HepG2 (cell line): Measurements from ENCODE around the gene LINGO3. TPM values are rescaled to one million over a fixed set of nuclear protein-coding genes. Genes with fewer than 3 reads are reported as not detected.

Experiments
- AGO1 ChIP-seq: fragments of 200-400 bp; formaldehyde crosslinking; IDR thresholded peaks from 2 replicates; pipeline ENCODE4 v1.6.1; 2017; ENCODE audit warnings: mild to moderate bottlenecking, low read depth, low read length, moderate library complexity; ENCODE audit not compliant: poor library complexity, severe bottlenecking
- ARID4A ChIP-seq: sonication (generic); formaldehyde crosslinking; IDR thresholded peaks from 2 replicates; pipeline ENCODE4 v1.5.0; 2020; ENCODE audit warnings: mild to moderate bottlenecking, missing genetic modification reagents, borderline replicate concordance
- BORCS8-MEF2B ChIP-seq: sonication (generic); formaldehyde crosslinking; IDR thresholded peaks from 2 replicates; pipeline ENCODE4 v1.8.0; 2022; ENCODE audit warnings: mild to moderate bottlenecking, missing genetic modification reagents
- CREBL2 ChIP-seq: sonication (generic); formaldehyde crosslinking; IDR thresholded peaks from 2 replicates; pipeline ENCODE4 v1.8.1; 2023; ENCODE audit warnings: missing genetic modification reagents, mild to moderate bottlenecking, borderline replicate concordance
- ESRRA ChIP-seq: sonication (generic); formaldehyde crosslinking; IDR thresholded peaks from 2 replicates; pipeline ENCODE4 v1.5.1; 2020; ENCODE audit warnings: mild to moderate bottlenecking, low read depth, missing genetic modification reagents
- ETV5 ChIP-seq: IDR thresholded peaks from 2 replicates; pipeline ENCODE4 v1.6.1; 2018; ENCODE audit warnings: missing biosample characterization, missing genetic modification reagents, inconsistent platforms, borderline replicate concordance
- HNRNPL ChIP-seq: fragments of 200-400 bp; formaldehyde crosslinking; IDR thresholded peaks from 2 replicates; pipeline ENCODE4 v1.6.1; 2017; ENCODE audit warnings: mild to moderate bottlenecking, low read depth, low read length
- IRF2 ChIP-seq: IDR thresholded peaks from 2 replicates; pipeline ENCODE4 v1.6.1; 2018; ENCODE audit warnings: missing genetic modification reagents, missing compliant biosample characterization
- KLF11 ChIP-seq: IDR thresholded peaks from 2 replicates; pipeline ENCODE4 v1.6.1; 2016; ENCODE audit warnings: missing compliant biosample characterization
- KMT2B ChIP-seq: IDR thresholded peaks from 2 replicates; pipeline ENCODE4 v1.6.1; 2016; ENCODE audit warnings: missing genetic modification reagents, missing compliant biosample characterization
- MAFF ChIP-seq: IDR thresholded peaks from 2 replicates; pipeline ENCODE4 v1.6.1; 2011; ENCODE audit warnings: low read depth, low read length, improper control_type of control experiment
- MYC ChIP-seq: sonication (generic); formaldehyde crosslinking; IDR thresholded peaks from 2 replicates; pipeline ENCODE4 v1.9.0; 2021; ENCODE audit warnings: missing genetic modification reagents, borderline replicate concordance
- NCOR1 ChIP-seq: fragments of 200-600 bp; sonication (generic); IDR thresholded peaks from 2 replicates; pipeline ENCODE4 v1.7.0; 2017; ENCODE audit warnings: antibody characterized with exemption, low read length, borderline replicate concordance
- NR2F2 ChIP-seq: IDR thresholded peaks from 2 replicates; pipeline ENCODE4 v1.6.1; 2012; ENCODE audit warnings: low read depth, inconsistent platforms, borderline replicate concordance
- PLSCR1 ChIP-seq: sonication (generic); formaldehyde crosslinking; IDR thresholded peaks from 2 replicates; pipeline ENCODE4 v1.5.0; 2020; ENCODE audit warnings: missing genetic modification reagents, mild to moderate bottlenecking, borderline replicate concordance
- SETDB1 ChIP-seq: sonication (generic); formaldehyde crosslinking; IDR thresholded peaks from 2 replicates; pipeline ENCODE4 v1.5.1; 2020; ENCODE audit warnings: missing genetic modification reagents, mild to moderate bottlenecking, borderline replicate concordance
- SMARCC2 ChIP-seq: fragments of 450-650 bp; IDR thresholded peaks from 2 replicates; pipeline ENCODE4 v1.6.1; 2017; ENCODE audit warnings: antibody characterized with exemption, mild to moderate bottlenecking
- ZC3H13 ChIP-seq: sonication (generic); formaldehyde crosslinking; IDR thresholded peaks from 2 replicates; pipeline ENCODE4 v1.8.1; 2023; ENCODE audit warnings: mild to moderate bottlenecking, missing genetic modification reagents, moderate library complexity
- ZNF230 ChIP-seq: sonication (generic); formaldehyde crosslinking; IDR thresholded peaks from 2 replicates; pipeline ENCODE4 v1.4.0; 2020; ENCODE audit warnings: mild to moderate bottlenecking, missing genetic modification reagents
- ZNF552 ChIP-seq: sonication (generic); formaldehyde crosslinking; IDR thresholded peaks from 2 replicates; pipeline ENCODE4 v1.9.0; 2022; ENCODE audit warnings: missing genetic modification reagents, mild to moderate bottlenecking, borderline replicate concordance
- ZNF562 ChIP-seq: sonication (generic); formaldehyde crosslinking; IDR thresholded peaks from 2 replicates; pipeline ENCODE4 v1.8.0; 2022; ENCODE audit warnings: missing genetic modification reagents, borderline replicate concordance
- ZSCAN9 ChIP-seq: IDR thresholded peaks from 2 replicates; pipeline ENCODE4 v1.6.1; 2016; ENCODE audit warnings: borderline replicate concordance
- polyA plus RNA-seq, 8 experiments: library from polyadenylated mRNA; depleted of rRNA in 3 of 8; stranded (reverse) in 7 of 8; unstranded in 1 of 8; fragments of >200 nt; fragmentation: Illumina TruSeq in 4 of 8; extraction: Trizol in 4 of 8; gene quantifications; 2 replicates each; pipeline versions ENCODE4 v1.2.1 to v1.2.3, GENCODE V29; 2011 to 2016; ENCODE audit warnings: low read depth in 4 of 8, missing spikeins in 1 of 8, mixed read lengths in 1 of 8; ENCODE audit not compliant: insufficient read depth in 1 of 8
- total RNA-seq, 5 experiments: library from RNA; depleted of rRNA; stranded (reverse); fragments of >200 nt; fragmentation: Illumina TruSeq; extraction: Trizol; gene quantifications; 2 replicates each; pipeline ENCODE4 v1.2.3, GENCODE V29; 2016; ENCODE audit warnings: low read depth in 1 of 5

Gene LINGO3
- total and polyA plus RNA-seq, 2 of the 13 experiments (the other 11 are each of a cell fraction or from before 2014, with no cell fraction given): not detected

GRCh38 chr19:2273356-2274184, 34.4 kb downstream of the LINGO3 start (continued):
- TF ChIP-seq KLF11 (CRISPR knock-in tag) (0 out of 2 replicates have a peak, but pooled peaks have one; percentile 54), ZNF230 (CRISPR knock-in tag) (no peak), KMT2B (CRISPR knock-in tag) (no peak), HNRNPL (peak; percentile 69; the same call in 1 of the 2 replicates), BORCS8-MEF2B (CRISPR knock-in tag) (no peak), NCOR1 (no peak), ZNF552 (CRISPR knock-in tag) (no peak), AGO1 (peak; percentile 94), SETDB1 (CRISPR knock-in tag) (no peak), ZSCAN9 (CRISPR knock-in tag) (peak; percentile 79), MAFF (no peak), IRF2 (peak; percentile 68), PLSCR1 (CRISPR knock-in tag) (0 out of 2 replicates have a peak, but pooled peaks have one; percentile 79), ESRRA (peak; percentile 42; the same call in 1 of the 2 replicates), CREBL2 (no peak), SMARCC2 (no peak), ARID4A (CRISPR knock-in tag) (peak; percentile 86; the same call in 1 of the 2 replicates), MYC (CRISPR knock-in tag) (peak; percentile 60; the same call in 1 of the 2 replicates), ZC3H13 (CRISPR knock-in tag) (peak; percentile 96), ETV5 (peak; percentile 90), NR2F2 (peak; percentile 36; the same call in 1 of the 2 replicates), ZNF562 (CRISPR knock-in tag) (no peak)
